Panc1 (cell line): Measurements from ENCODE around the gene GNB1.

ENCODE experiments used
- CTCF ChIP-seq: fragments of 450-650 bp; IDR thresholded peaks from 2 replicates; pipeline ENCODE4 v1.5.1; 2017; ENCODE audit warnings: mild to moderate bottlenecking
- POLR2AphosphoS5 ChIP-seq: IDR thresholded peaks from 2 replicates; pipeline ENCODE4 v1.6.1; 2012; ENCODE audit warnings: mild to moderate bottlenecking, low read depth, low read length, moderate library complexity
- REST ChIP-seq, 2 experiments: IDR thresholded peaks; 2 replicates each; pipeline ENCODE4 v1.6.1; 2011 to 2012; ENCODE audit warnings: low read depth in 2 of 2, control low read depth in 1 of 2, low read length in 1 of 2, mild to moderate bottlenecking in 1 of 2, moderate library complexity in 1 of 2; ENCODE audit not compliant: insufficient read depth in 1 of 2
- SIN3A ChIP-seq: IDR thresholded peaks from 2 replicates; pipeline ENCODE4 v1.6.1; 2012; ENCODE audit warnings: low read depth, mild to moderate bottlenecking, low read length, moderate library complexity, borderline replicate concordance; ENCODE audit not compliant: insufficient read depth
- TCF7L2 ChIP-seq: IDR thresholded peaks from 2 replicates; pipeline ENCODE4 v1.6.1; 2011; ENCODE audit warnings: mild to moderate bottlenecking, low read depth, low read length, inconsistent platforms

DNA sequence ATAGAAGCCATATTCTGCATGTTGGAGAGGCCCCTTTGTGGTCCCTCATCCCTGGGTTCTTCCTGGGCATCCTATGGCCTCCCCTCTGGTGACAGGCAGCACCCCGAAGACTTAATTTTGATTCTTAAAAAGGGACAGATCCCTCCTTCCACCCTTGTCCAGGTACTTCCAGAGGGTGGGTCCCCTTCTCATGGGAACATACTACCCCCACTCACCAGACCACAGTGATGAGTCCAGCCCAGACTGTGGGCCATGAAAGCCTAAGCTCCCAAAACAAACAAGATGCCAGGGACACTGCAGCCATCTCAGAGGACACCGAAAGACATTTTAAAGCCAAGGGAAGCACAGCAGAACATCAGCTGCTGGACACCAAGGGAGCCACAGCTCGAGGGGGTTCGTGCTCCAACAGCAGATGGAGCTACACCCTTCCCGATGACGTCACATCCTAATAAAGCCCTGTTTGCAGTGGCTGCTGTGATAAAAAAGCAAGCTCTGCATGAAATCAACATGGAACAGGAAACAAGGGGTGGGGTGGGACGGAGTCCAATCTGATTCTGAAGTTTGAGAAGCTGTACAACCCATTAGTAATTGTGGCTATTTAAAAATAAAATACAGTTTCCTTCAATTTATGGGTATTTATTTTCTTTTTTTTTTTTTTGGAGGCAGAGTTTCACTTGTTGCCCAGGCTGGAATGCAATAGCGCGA, 32.4 kb downstream of the GNB1 start:
- TF ChIP-seq CTCF (no peak), POLR2AphosphoS5 (no peak), REST (IDR thresholded peaks at IDR 0.05; ENCODE audit: insufficient read depth in 1 of 2, low read depth in 2 of 2, low read length in 1 of 2) (no peak), TCF7L2 (no peak), SIN3A (no peak)
